Kidney glomerular epithelial cell (primary cell): Measurements from ENCODE around the gene PDP2.

Experiments used
- DNase-seq: peaks from one replicate; lab custom pipeline; 2025; lab: John Stamatoyannopoulos, UW

The PDP2 gene

GRCh38 chr16:66880288-66881013 is at the start of gene PDP2:
Gene PDP2 (plus strand): TSS chr16:66880515. CDS start chr16:66884285, 3,770 bp downstream.
- peak; percentile 84 for DNase-seq

- no peak for DNase-seq
Observed at GRCh38 chr16:66832190-66832589, 48.1 kb upstream of the PDP2 start.

- DNase-seq, result no peak
Observed at GRCh38 chr16:66832661-66833305, 47.5 kb upstream of the PDP2 start.

- DNase-seq, result no peak
Observed at GRCh38 chr16:66834746-66835145, 45.6 kb upstream of the PDP2 start.

- no peak for DNase-seq
Observed at GRCh38 chr16:66840883-66841282, 39.4 kb upstream of the PDP2 start.

GRCh38 chr16:66841366-66841765 is 38.9 kb upstream of the PDP2 start:
- DNase-seq, result no peak

GRCh38 chr16:66842765-66843164 is 37.5 kb upstream of the PDP2 start:
- no peak for DNase-seq

- DNase-seq, result no peak
Observed at GRCh38 chr16:66843191-66843590, 37.1 kb upstream of the PDP2 start.

- DNase-seq, result no peak
Observed at GRCh38 chr16:66844009-66844341, 36.3 kb upstream of the PDP2 start.

GRCh38 chr16:66844342-66845079 is 35.8 kb upstream of the PDP2 start, which contains the start of gene CA7:
Gene CA7 (plus strand): TSS chr16:66844414. CDS start chr16:66844488, 74 bp downstream.
- DNase-seq, result no peak

GRCh38 chr16:66845080-66845410 is 35.3 kb upstream of the PDP2 start:
- DNase-seq, result no peak

- no peak for DNase-seq
Observed at GRCh38 chr16:66845791-66846221, 34.5 kb upstream of the PDP2 start.

GRCh38 chr16:66846266-66846665 is 34.0 kb upstream of the PDP2 start:
- DNase-seq, result no peak

- DNase-seq, result no peak
Observed at GRCh38 chr16:66846831-66847230, 33.5 kb upstream of the PDP2 start.

- no peak for DNase-seq
Observed at GRCh38 chr16:66847533-66848067, 32.7 kb upstream of the PDP2 start.

- DNase-seq, result no peak
Observed at GRCh38 chr16:66848172-66848571, 32.1 kb upstream of the PDP2 start.

- no peak for DNase-seq
Observed at GRCh38 chr16:66849021-66849420, 31.3 kb upstream of the PDP2 start.

GRCh38 chr16:66849549-66849948 is 30.8 kb upstream of the PDP2 start:
- DNase-seq, result no peak

GRCh38 chr16:66850115-66850815 is 30.1 kb upstream of the PDP2 start:
- no peak for DNase-seq

GRCh38 chr16:66851166-66851964 is 28.9 kb upstream of the PDP2 start:
- DNase-seq, result no peak
